A673 (cell line): Measurements from ENCODE around the gene STARD13. TPM values are rescaled to one million over a fixed set of nuclear protein-coding genes. Genes with fewer than 3 reads are reported as not detected.
A peak's percentile ranks its signal among the peaks of the same experiment; 100 is the strongest.

ENCODE experiments used
- BruUV-seq: library from RNA; stranded (reverse); fragments of 400-500 nt; replicated peaks from 2 replicates; lab custom pipeline; 2021; lab: Mats Ljungman, UMichigan
- CTCF ChIA-PET: fragments of 300-600 bp; sonication (Branson Sonifier 250); formaldehyde crosslinking; loops from one replicate; lab custom pipeline; 2022; ENCODE audit warnings: antibody characterized with exemption; lab: Charles Lee
- POLR2A ChIA-PET: fragments of 300-600 bp; sonication (Branson Sonifier 250); formaldehyde crosslinking; loops from one replicate; lab custom pipeline; 2022; ENCODE audit warnings: antibody characterized with exemption; ENCODE audit not compliant: low non-redundant PET; lab: Charles Lee
- DNase-seq: peaks from one replicate; pipeline ENCODE4 v3.0.0-alpha.2; 2015; ENCODE audit warnings: low spot score
- H3K27ac ChIP-seq: fragments of 200-600 bp; sonication (generic); 2 replicates; pipeline ENCODE4 v1.5.1; 2016; ENCODE audit warnings: mixed run types, low read depth, mild to moderate bottlenecking, mixed read lengths, antibody characterized with exemption, low read length; ENCODE audit not compliant: poor library complexity, severe bottlenecking
- H3K27me3 ChIP-seq: fragments of 200-600 bp; sonication (generic); replicated peaks from 2 replicates; pipeline ENCODE4 v1.6.1; 2017; ENCODE audit warnings: mixed run types, low read depth, mild to moderate bottlenecking, mixed read lengths, antibody characterized with exemption, low read length; ENCODE audit not compliant: insufficient read depth, poor library complexity
- H3K36me3 ChIP-seq: fragments of 200-600 bp; sonication (generic); 2 replicates; pipeline ENCODE4 v1.6.1; 2016; ENCODE audit warnings: mixed run types, mild to moderate bottlenecking, mixed read lengths, antibody characterized with exemption, low read length; ENCODE audit not compliant: insufficient read depth, poor library complexity, severe bottlenecking
- H3K4me1 ChIP-seq: fragments of 200-600 bp; sonication (generic); 2 replicates; pipeline ENCODE4 v1.6.1; 2017; ENCODE audit warnings: mixed run types, mild to moderate bottlenecking, mixed read lengths, antibody characterized with exemption, low read length; ENCODE audit not compliant: insufficient read depth, poor library complexity, severe bottlenecking
- H3K4me3 ChIP-seq: fragments of 200-600 bp; sonication (generic); 2 replicates; pipeline ENCODE4 v1.5.1; 2016; ENCODE audit warnings: low read depth, mixed run types, mild to moderate bottlenecking, mixed read lengths, low read length; ENCODE audit not compliant: poor library complexity, severe bottlenecking
- H3K9me3 ChIP-seq: fragments of 200-600 bp; sonication (generic); 2 replicates; pipeline ENCODE4 v1.6.1; 2016; ENCODE audit warnings: mixed run types, low read depth, mild to moderate bottlenecking, mixed read lengths, antibody characterized with exemption, low read length; ENCODE audit not compliant: poor library complexity, severe bottlenecking
- EZH2 ChIP-seq: fragments of 200-600 bp; sonication (generic); IDR thresholded peaks from 2 replicates; pipeline ENCODE4 v1.6.1; 2017; ENCODE audit warnings: borderline replicate concordance, low read depth, mild to moderate bottlenecking, mixed read lengths, antibody characterized with exemption, low read length; ENCODE audit not compliant: poor library complexity, severe bottlenecking
- intact Hi-C: fragments of 100-400 bp; cut with micrococcal nuclease; formaldehyde crosslinking; loops from one replicate; pipeline ENCODE4 v1.10.0; 2022; ENCODE audit not compliant: unreplicated experiment
- total RNA-seq: library from RNA; stranded (reverse); gene quantifications from 2 replicates; pipeline ENCODE4 v1.2.3, GENCODE V29; 2021
- TF ChIP-seq, protein P1 (sequence below): fragments of 300-800, 200-600 bp; sonication (generic); conservative IDR thresholded peaks from 2 replicates; pipeline ENCODE4 v1.5.1; 2017; ENCODE audit warnings: low read depth, mild to moderate bottlenecking, antibody characterized with exemption, low read length, moderate library complexity, mixed read lengths

STARD13 gene
- total RNA-seq, 1 experiment from 2014 or later: 45.7 TPM

DNA sequence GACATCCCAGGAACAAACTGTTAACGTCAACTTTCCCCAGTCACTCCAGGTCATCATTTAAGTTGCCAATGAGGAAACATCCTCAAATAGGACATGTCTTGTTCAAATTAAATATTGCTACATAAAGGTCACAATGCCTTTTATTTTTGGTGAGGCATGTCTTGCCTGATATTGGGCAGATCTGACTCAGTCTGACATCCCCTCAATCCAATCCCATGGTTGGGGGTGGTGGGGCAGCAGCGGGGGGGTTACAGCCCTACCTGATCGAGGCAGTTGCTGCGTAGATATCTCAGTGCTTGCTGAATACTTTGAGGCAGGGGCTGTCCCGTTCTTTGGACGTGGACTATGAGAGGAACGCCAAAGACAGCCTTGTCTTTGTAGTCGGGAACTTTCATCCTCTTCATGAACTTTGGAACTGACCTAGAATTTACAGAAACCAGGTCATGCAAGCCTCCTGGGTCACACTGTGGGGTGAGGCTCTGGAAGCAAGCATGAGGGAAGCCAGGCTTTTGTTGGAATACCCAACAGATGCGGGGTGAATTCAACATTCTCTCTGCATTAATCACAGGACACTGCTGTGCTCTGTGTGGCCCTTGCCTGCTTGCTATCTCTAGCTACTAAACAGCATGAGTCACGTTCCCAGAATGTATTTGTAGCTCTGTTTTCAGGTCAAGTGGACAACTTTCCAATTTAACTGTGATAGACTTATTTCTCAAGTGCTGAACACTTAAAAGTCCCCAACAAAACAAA lies 159.6 kb downstream of the STARD13 start:
- H3K4me3 ChIP-seq: no peak overlapping the region
- no peaks in the 10 kb centered on the region for H3K27me3 ChIP-seq
- DNase-seq: peak; percentile 86
- ChIA-PET POLR2A (no interaction called here), CTCF (interaction anchor here (0.7 kb wide), 2 partner anchors 103 to 212 kb away, joined by 3 to 5 read pairs; no protein-coding TSS in a partner anchor)
- intact Hi-C loops: no loop called here
- TF ChIP-seq, protein P1, sequence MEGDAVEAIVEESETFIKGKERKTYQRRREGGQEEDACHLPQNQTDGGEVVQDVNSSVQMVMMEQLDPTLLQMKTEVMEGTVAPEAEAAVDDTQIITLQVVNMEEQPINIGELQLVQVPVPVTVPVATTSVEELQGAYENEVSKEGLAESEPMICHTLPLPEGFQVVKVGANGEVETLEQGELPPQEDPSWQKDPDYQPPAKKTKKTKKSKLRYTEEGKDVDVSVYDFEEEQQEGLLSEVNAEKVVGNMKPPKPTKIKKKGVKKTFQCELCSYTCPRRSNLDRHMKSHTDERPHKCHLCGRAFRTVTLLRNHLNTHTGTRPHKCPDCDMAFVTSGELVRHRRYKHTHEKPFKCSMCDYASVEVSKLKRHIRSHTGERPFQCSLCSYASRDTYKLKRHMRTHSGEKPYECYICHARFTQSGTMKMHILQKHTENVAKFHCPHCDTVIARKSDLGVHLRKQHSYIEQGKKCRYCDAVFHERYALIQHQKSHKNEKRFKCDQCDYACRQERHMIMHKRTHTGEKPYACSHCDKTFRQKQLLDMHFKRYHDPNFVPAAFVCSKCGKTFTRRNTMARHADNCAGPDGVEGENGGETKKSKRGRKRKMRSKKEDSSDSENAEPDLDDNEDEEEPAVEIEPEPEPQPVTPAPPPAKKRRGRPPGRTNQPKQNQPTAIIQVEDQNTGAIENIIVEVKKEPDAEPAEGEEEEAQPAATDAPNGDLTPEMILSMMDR: no peak
- no peak for TF ChIP-seq EZH2
- BruUV-seq: no TSS peak
- no peaks in the 10 kb centered on the region for H3K9me3 ChIP-seq
- peak overlapping the region; percentile 98 for H3K27ac ChIP-seq
- peaks cover 52% of the 10 kb centered on the region for H3K36me3 ChIP-seq
- peaks cover 58% of the 10 kb centered on the region for H3K4me1 ChIP-seq

GRCh38 chr13:33123066-33123859 lies 162.3 kb downstream of the STARD13 start:
- ChIA-PET POLR2A (no interaction called here), CTCF (interaction anchor here (0.9 kb wide), 1 partner anchor 13 kb away, joined by 3 read pairs; no protein-coding TSS in a partner anchor)
- H3K4me1 ChIP-seq: peaks cover 74% of the 10 kb centered on the region
- peak; percentile 98 for DNase-seq
- BruUV-seq: no TSS peak
- no peaks in the 10 kb centered on the region for H3K9me3 ChIP-seq
- TF ChIP-seq, protein P1: no peak
- no peak for TF ChIP-seq EZH2
- no peaks in the 10 kb centered on the region for H3K27me3 ChIP-seq
- intact Hi-C loops: loop anchor here (1.0 to 5.0 kb wide), 2 partner anchors 54 to 419 kb away; no protein-coding TSS in a partner anchor
- peak overlapping the region; percentile 98 for H3K27ac ChIP-seq
- H3K4me3 ChIP-seq: no peak overlapping the region
- peaks cover 56% of the 10 kb centered on the region for H3K36me3 ChIP-seq

DNA sequence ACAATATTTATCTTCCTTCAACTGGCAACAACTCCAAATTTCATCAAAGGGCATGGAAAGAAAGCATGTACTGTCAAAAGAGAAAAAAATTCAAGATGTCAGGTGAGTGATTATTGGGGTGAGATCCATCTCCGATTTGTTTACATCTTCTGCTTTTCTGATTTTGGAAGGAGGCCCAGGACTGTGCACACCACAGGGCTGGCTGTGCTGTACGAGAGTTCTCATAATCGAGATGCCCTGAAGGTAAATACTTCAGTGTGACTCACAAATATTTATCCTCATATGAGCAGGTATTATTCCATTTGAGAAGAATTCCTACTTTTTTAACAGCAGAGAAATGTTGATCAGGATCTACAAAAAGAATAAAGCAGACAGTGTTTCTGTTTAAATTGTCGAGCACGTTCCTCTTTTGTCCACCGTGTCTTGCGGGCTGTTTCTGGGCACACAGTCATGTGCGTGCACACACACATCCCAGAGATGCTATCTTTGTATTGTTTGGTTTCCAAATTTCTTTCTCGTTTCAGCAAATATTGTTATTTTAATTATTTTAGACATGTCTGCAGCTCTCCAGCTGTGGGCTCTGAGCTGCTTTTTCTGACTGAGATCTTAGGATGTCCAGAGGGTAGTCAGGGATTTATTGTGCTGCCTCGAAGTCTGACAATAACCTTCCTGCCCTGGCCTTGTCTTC lies 165.6 kb downstream of the STARD13 start:
- H3K36me3 ChIP-seq: peaks cover 66% of the 10 kb centered on the region
- no peaks in the 10 kb centered on the region for H3K27me3 ChIP-seq
- peaks cover 44% of the 10 kb centered on the region for H3K4me1 ChIP-seq
- intact Hi-C loops: loop anchor here (5.0 kb wide), 1 partner anchor 422 kb away; no protein-coding TSS in a partner anchor
- H3K4me3 ChIP-seq: no peak overlapping the region
- no peaks in the 10 kb centered on the region for H3K9me3 ChIP-seq
- POLR2A ChIA-PET: no interaction called here
- no peak for DNase-seq
- CTCF ChIA-PET: no interaction called here
- H3K27ac ChIP-seq: no peak overlapping the region
- no TSS peak for BruUV-seq
- TF ChIP-seq, protein P1: no peak
- TF ChIP-seq EZH2: no peak
